GM13976 (cell line): ENCODE measurements around the gene CCR5AS.
"Not testable (repeated sequence)": the region's sequence is repeated elsewhere in the genome, so short reads cannot be mapped to it uniquely, and the experiment has no call there.

Experiments
- DNase-seq: peaks from one replicate; pipeline ENCODE4 v3.0.0; 2012; ENCODE audit warnings: low spot score
- CTCF ChIP-seq: IDR thresholded peaks from 2 replicates; pipeline ENCODE4 v1.5.1; 2012; ENCODE audit warnings: borderline replicate concordance, mild to moderate bottlenecking; ENCODE audit not compliant: insufficient read depth; ENCODE audit errors: extremely low read depth, missing control alignments, control extremely low read depth
- in situ Hi-C: fragments of 300-500 bp; cut with MboI; formaldehyde crosslinking; loops from one replicate; pipeline ENCODE4 v1.12.0; 2022; ENCODE audit warnings: low sequenced_read_pairs, mixed read lengths, inconsistent platforms; ENCODE audit not compliant: unreplicated experiment

The CCR5AS gene

GRCh38 chr3:46389306-46389705 is 17.6 kb downstream of the CCR5AS start:
- no peak for DNase-seq
- in situ Hi-C loops: no loop called here
- TF ChIP-seq CTCF: no peak

GRCh38 chr3:46388847-46389246 is 18.0 kb downstream of the CCR5AS start:
- DNase-seq, in situ Hi-C loops: not testable (repeated sequence)

- in situ Hi-C loops: no loop called here
- DNase-seq: no peak
- no peak for TF ChIP-seq CTCF
These were observed 20.7 kb downstream of the CCR5AS start for GRCh38 chr3:46386205-46386604.

- no peak for TF ChIP-seq CTCF
- in situ Hi-C loops: no loop called here
- no peak for DNase-seq
These were observed 22.9 kb downstream of the CCR5AS start for GRCh38 chr3:46383951-46384330.

GRCh38 chr3:46383211-46383950 is 23.5 kb downstream of the CCR5AS start:
- no peak for DNase-seq
- in situ Hi-C loops: no loop called here
- no peak for TF ChIP-seq CTCF

GRCh38 chr3:46381625-46382024 is 25.2 kb downstream of the CCR5AS start:
- no peak for DNase-seq
- in situ Hi-C loops: no loop called here
- no peak for TF ChIP-seq CTCF

- DNase-seq: no peak
- in situ Hi-C loops: no loop called here
- TF ChIP-seq CTCF: no peak
These were observed 26.2 kb downstream of the CCR5AS start for GRCh38 chr3:46380471-46381221.
